Caco-2 (cell line): ENCODE results near the gene PIWIL1. TPM values are rescaled to one million over a fixed set of nuclear protein-coding genes. Genes with fewer than 3 reads are reported as not detected.
A peak's percentile ranks its signal among the peaks of the same experiment; 100 is the strongest.

Source experiments
- BruUV-seq: library from RNA; stranded (reverse); fragments of 400-500 nt; replicated peaks from 2 replicates; lab custom pipeline; 2021; lab: Mats Ljungman, UMichigan
- CTCF ChIA-PET: fragments of 300-600 bp; sonication (Branson Sonifier 250); formaldehyde crosslinking; loops from one replicate; lab custom pipeline; 2022; ENCODE audit warnings: antibody characterized with exemption; lab: Charles Lee
- POLR2A ChIA-PET: fragments of 300-600 bp; sonication (Branson Sonifier 250); formaldehyde crosslinking; loops from one replicate; lab custom pipeline; 2022; ENCODE audit warnings: antibody characterized with exemption; lab: Charles Lee
- DNase-seq, 2 experiments: peaks; one replicate each; pipeline versions ENCODE4 v3.0.0 to v3.0.0-alpha.2; 2020 to 2022
- H3K27me3 ChIP-seq: replicated peaks from 2 replicates; pipeline ENCODE4 v1.6.0; 2011; ENCODE audit warnings: low read length; ENCODE audit not compliant: control insufficient read depth, insufficient read depth
- H3K36me3 ChIP-seq: 2 replicates; pipeline ENCODE4 v1.5.1; 2011; ENCODE audit warnings: low read length; ENCODE audit not compliant: control insufficient read depth, insufficient read depth
- H3K4me1 ChIP-seq: fragments of 250-450 bp; sonication (Bioruptor Pico); 2 replicates; pipeline ENCODE4 v1.5.1; 2020; ENCODE audit warnings: mild to moderate bottlenecking
- H3K4me3 ChIP-seq: 2 replicates; pipeline ENCODE4 v1.5.1; 2011; ENCODE audit warnings: low read depth, mild to moderate bottlenecking, control low read depth, low read length
- H3K9me3 ChIP-seq: fragments of 250-450 bp; sonication (Bioruptor Pico); 2 replicates; pipeline ENCODE4 v1.5.1; 2020; ENCODE audit warnings: mild to moderate bottlenecking, moderate library complexity
- H3K27ac Mint-ChIP-seq: one replicate; pipeline ENCODE4 v1.8.0; 2022; ENCODE audit warnings: mixed read lengths; ENCODE audit not compliant: unreplicated experiment
- H3K27me3 Mint-ChIP-seq: one replicate; pipeline ENCODE4 v1.8.0; 2022; ENCODE audit warnings: mixed read lengths; ENCODE audit not compliant: insufficient read depth, unreplicated experiment
- H3K36me3 Mint-ChIP-seq: one replicate; pipeline ENCODE4 v1.8.0; 2022; ENCODE audit warnings: mild to moderate bottlenecking, mixed read lengths; ENCODE audit not compliant: insufficient read depth, unreplicated experiment
- H3K4me1 Mint-ChIP-seq: one replicate; pipeline ENCODE4 v1.8.0; 2022; ENCODE audit warnings: low read depth, mixed read lengths; ENCODE audit not compliant: unreplicated experiment
- H3K4me3 Mint-ChIP-seq: one replicate; pipeline ENCODE4 v1.8.0; 2022; ENCODE audit warnings: mild to moderate bottlenecking, moderate library complexity, mixed read lengths; ENCODE audit not compliant: unreplicated experiment
- H3K9me3 Mint-ChIP-seq: one replicate; pipeline ENCODE4 v1.8.0; 2022; ENCODE audit warnings: mixed read lengths; ENCODE audit not compliant: unreplicated experiment
- CTCF ChIP-seq, 2 experiments: fragments of 200-600 bp in 1 of 2; IDR thresholded peaks; 1 replicate in 1 of 2; 2 replicates in 1 of 2; pipeline versions ENCODE4 v1.5.1 to v1.8.0; 2011 to 2022; ENCODE audit warnings: antibody characterized with exemption in 1 of 2, control low read depth in 1 of 2, inconsistent platforms in 1 of 2, low read depth in 1 of 2, low read length in 1 of 2, mild to moderate bottlenecking in 1 of 2, moderate library complexity in 1 of 2; ENCODE audit not compliant: insufficient read depth in 1 of 2, severe bottlenecking in 1 of 2, unreplicated experiment in 1 of 2
- intact Hi-C: fragments of 100-400 bp; cut with micrococcal nuclease; formaldehyde crosslinking; loops from one replicate; pipeline ENCODE4 v1.10.0; 2022; ENCODE audit not compliant: unreplicated experiment
- total RNA-seq: library from RNA; stranded (reverse); gene quantifications from 2 replicates; pipeline ENCODE4 v1.2.3, GENCODE V29; 2022

Gene PIWIL1
- total RNA-seq, 1 experiment from 2014 or later, result 5.1 TPM

- BruUV-seq, result no TSS peak
- DNase-seq, result no peak
- TF ChIP-seq CTCF (IDR thresholded peaks at IDR 0.05; ENCODE audit: insufficient read depth in 1 of 2, low read depth in 1 of 2, low read length in 1 of 2, severe bottlenecking in 1 of 2, unreplicated experiment in 1 of 2), result no peak
- Histone ChIP-seq H3K27me3 (no peaks in the 10 kb centered on the region), H3K36me3 (no peaks in the 10 kb centered on the region), H3K4me3 (no peak overlapping the region), H3K9me3 (no peaks in the 10 kb centered on the region), H3K4me1 (0 out of 2 replicates have a peak, but pooled peaks cover 3% of the 10 kb centered on the region)
- no peaks in the 10 kb centered on the region for H3K4me1 Mint-ChIP-seq
- H3K27me3 Mint-ChIP-seq, result peaks cover 12% of the 10 kb centered on the region
- intact Hi-C loops, result no loop called here
- no peak overlapping the region for H3K4me3 Mint-ChIP-seq
- ChIA-PET POLR2A (no interaction called here), CTCF (interaction anchor here (1.0 kb wide), 1 partner anchor 308 kb away, joined by 3 read pairs; no protein-coding TSS in a partner anchor)
- H3K27ac Mint-ChIP-seq, result no peak overlapping the region
- H3K36me3 Mint-ChIP-seq, result no peaks in the 10 kb centered on the region
- H3K9me3 Mint-ChIP-seq, result no peaks in the 10 kb centered on the region
Observed at GRCh38 chr12:130334399-130334798, 3.3 kb upstream of the PIWIL1 start.

GRCh38 chr12:130334937-130335336 lies 2.8 kb upstream of the PIWIL1 start:
- Histone ChIP-seq H3K4me3 (no peak overlapping the region), H3K9me3 (no peaks in the 10 kb centered on the region), H3K36me3 (no peaks in the 10 kb centered on the region), H3K27me3 (no peaks in the 10 kb centered on the region), H3K4me1 (0 out of 2 replicates have a peak, but pooled peaks cover 3% of the 10 kb centered on the region)
- intact Hi-C loops, result loop anchor here (1.0 kb wide), 3 partner anchors 288 to 309 kb away; no protein-coding TSS in a partner anchor
- Mint-ChIP-seq H3K4me3 (no peak overlapping the region), H3K36me3 (no peaks in the 10 kb centered on the region), H3K27ac (no peak overlapping the region), H3K4me1 (peaks cover 3% of the 10 kb centered on the region), H3K27me3 (peaks cover 7% of the 10 kb centered on the region), H3K9me3 (no peaks in the 10 kb centered on the region)
- BruUV-seq, result no TSS peak
- POLR2A ChIA-PET, result no interaction called here
- TF ChIP-seq CTCF (IDR thresholded peaks at IDR 0.05; ENCODE audit: insufficient read depth in 1 of 2, low read depth in 1 of 2, low read length in 1 of 2, severe bottlenecking in 1 of 2, unreplicated experiment in 1 of 2), result no peak
- CTCF ChIA-PET, result no interaction called here
- no peak for DNase-seq

- Mint-ChIP-seq H3K27me3 (peaks cover 4% of the 10 kb centered on the region), H3K27ac (no peak overlapping the region), H3K4me3 (no peak overlapping the region), H3K9me3 (no peaks in the 10 kb centered on the region), H3K4me1 (peaks cover 7% of the 10 kb centered on the region), H3K36me3 (no peaks in the 10 kb centered on the region)
- Histone ChIP-seq H3K4me1 (0 out of 2 replicates have a peak, but pooled peaks cover 3% of the 10 kb centered on the region), H3K9me3 (no peaks in the 10 kb centered on the region), H3K36me3 (no peaks in the 10 kb centered on the region), H3K27me3 (no peaks in the 10 kb centered on the region), H3K4me3 (no peak overlapping the region)
- POLR2A ChIA-PET, result no interaction called here
- intact Hi-C loops, result loop anchor here (1.0 kb wide), 3 partner anchors 288 to 309 kb away; no protein-coding TSS in a partner anchor
- no TSS peak for BruUV-seq
- TF ChIP-seq CTCF (IDR thresholded peaks at IDR 0.05; ENCODE audit: insufficient read depth in 1 of 2, low read depth in 1 of 2, low read length in 1 of 2, severe bottlenecking in 1 of 2, unreplicated experiment in 1 of 2), result peak; percentile 50 to 59
- peak in 1 of 2 experiments; percentile 62 for DNase-seq
- CTCF ChIA-PET, result no interaction called here
Observed at GRCh38 chr12:130335517-130336392, 1.9 kb upstream of the PIWIL1 start.
